ENCODE measurements around the gene CLSTN2.

DNA sequence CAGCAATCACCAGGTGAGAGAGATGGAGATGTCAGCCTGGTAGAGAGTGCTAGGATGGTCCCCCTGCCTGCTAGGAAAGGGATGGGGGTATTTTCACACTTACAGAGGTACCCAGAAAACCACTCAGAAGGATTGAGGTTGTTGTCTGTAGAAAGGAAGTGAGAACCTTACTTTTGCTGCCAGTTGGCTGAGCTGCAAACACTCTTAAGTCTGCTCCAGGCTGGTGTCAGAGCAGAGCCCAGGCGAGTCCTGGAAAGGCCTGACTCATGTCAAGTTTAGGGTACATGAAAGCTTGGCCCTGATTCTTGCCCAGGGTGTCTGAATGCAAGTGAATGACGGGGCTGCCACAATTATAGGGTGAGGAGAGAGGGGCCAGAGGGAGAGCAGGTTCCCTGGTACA lies 528.4 kb downstream of the CLSTN2 start:
- TF ChIP-seq POLR2A (IDR thresholded peaks at IDR 0.05) (no peak), EP300 (IDR thresholded peaks at IDR 0.05) (no peak)
- TF ChIP-seq, protein P1, sequence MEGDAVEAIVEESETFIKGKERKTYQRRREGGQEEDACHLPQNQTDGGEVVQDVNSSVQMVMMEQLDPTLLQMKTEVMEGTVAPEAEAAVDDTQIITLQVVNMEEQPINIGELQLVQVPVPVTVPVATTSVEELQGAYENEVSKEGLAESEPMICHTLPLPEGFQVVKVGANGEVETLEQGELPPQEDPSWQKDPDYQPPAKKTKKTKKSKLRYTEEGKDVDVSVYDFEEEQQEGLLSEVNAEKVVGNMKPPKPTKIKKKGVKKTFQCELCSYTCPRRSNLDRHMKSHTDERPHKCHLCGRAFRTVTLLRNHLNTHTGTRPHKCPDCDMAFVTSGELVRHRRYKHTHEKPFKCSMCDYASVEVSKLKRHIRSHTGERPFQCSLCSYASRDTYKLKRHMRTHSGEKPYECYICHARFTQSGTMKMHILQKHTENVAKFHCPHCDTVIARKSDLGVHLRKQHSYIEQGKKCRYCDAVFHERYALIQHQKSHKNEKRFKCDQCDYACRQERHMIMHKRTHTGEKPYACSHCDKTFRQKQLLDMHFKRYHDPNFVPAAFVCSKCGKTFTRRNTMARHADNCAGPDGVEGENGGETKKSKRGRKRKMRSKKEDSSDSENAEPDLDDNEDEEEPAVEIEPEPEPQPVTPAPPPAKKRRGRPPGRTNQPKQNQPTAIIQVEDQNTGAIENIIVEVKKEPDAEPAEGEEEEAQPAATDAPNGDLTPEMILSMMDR (IDR thresholded peaks at IDR 0.05), result no peak
